Fibroblast of the aortic adventitia (primary cell): ENCODE results near the gene PLIN3. TPM values are rescaled to one million over a fixed set of nuclear protein-coding genes. Genes with fewer than 3 reads are reported as not detected.
"Not testable (repeated sequence)": the region's sequence is repeated elsewhere in the genome, so short reads cannot be mapped to it uniquely, and the experiment has no call there.

Experiments
- DNase-seq: peaks from one replicate; pipeline ENCODE4 v3.0.0-alpha.2; 2010; ENCODE audit warnings: low read depth
- H3K4me3 ChIP-seq: 2 replicates; pipeline ENCODE4 v1.5.1; 2011; ENCODE audit warnings: low read depth, mild to moderate bottlenecking, control low read depth, low read length, moderate library complexity
- total RNA-seq: library from RNA; depleted of rRNA; stranded (reverse); fragments of >200 nt; gene quantifications from 2 replicates; pipeline ENCODE4 v1.2.3, GENCODE V29; 2012; ENCODE audit warnings: low replicate concordance
- TF ChIP-seq, protein P1 (sequence below): IDR thresholded peaks from 2 replicates; pipeline ENCODE4 v1.5.1; 2011; ENCODE audit warnings: mild to moderate bottlenecking, low read length, control low read depth, inconsistent platforms; ENCODE audit not compliant: insufficient read depth

PLIN3 gene
- total RNA-seq, 1 donor, result 227 TPM

DNA sequence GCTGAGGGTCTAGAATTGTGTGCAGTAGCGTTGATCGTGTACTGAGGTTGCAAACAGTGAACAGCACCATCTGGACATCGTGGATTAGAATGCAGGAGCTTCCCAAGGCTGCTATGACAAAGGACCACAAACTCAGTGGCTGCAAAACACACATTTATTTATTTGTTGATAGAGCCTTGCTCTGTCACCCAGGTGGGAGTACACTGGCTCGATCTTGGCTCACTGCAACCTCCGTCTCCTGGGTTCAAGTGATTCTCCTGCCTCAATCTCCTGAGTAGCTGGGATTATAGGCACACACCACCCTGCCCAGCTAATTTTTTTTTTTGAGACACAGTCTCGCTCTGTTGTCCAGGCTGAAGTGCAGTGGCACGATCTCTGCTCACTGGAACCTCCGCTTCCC, 39.5 kb upstream of the PLIN3 start:
- no peak for DNase-seq
- TF ChIP-seq, protein P1, sequence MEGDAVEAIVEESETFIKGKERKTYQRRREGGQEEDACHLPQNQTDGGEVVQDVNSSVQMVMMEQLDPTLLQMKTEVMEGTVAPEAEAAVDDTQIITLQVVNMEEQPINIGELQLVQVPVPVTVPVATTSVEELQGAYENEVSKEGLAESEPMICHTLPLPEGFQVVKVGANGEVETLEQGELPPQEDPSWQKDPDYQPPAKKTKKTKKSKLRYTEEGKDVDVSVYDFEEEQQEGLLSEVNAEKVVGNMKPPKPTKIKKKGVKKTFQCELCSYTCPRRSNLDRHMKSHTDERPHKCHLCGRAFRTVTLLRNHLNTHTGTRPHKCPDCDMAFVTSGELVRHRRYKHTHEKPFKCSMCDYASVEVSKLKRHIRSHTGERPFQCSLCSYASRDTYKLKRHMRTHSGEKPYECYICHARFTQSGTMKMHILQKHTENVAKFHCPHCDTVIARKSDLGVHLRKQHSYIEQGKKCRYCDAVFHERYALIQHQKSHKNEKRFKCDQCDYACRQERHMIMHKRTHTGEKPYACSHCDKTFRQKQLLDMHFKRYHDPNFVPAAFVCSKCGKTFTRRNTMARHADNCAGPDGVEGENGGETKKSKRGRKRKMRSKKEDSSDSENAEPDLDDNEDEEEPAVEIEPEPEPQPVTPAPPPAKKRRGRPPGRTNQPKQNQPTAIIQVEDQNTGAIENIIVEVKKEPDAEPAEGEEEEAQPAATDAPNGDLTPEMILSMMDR, result no peak
- no peak overlapping the region for H3K4me3 ChIP-seq

DNA sequence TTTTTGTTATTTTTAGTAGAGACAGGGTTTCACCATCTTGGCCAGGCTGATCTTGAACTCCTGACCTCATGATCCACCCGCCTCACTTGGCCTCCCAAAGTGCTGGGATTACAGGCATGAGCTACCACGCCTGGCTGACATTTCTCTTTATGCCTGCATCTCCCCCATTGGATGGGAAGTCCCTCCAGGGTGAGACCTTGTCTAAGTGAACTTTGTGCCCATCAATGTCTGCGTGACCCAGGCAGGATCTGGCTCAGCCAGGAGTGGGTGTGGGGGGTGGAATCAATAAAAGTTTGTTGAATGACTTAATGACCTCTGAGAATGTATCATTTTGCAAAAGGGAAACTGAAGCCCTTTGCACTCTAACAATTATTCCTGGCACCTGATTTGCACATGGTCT, 37.0 kb upstream of the PLIN3 start:
- no peak for DNase-seq
- TF ChIP-seq, protein P1, result no peak
- H3K4me3 ChIP-seq, result no peak overlapping the region

DNA sequence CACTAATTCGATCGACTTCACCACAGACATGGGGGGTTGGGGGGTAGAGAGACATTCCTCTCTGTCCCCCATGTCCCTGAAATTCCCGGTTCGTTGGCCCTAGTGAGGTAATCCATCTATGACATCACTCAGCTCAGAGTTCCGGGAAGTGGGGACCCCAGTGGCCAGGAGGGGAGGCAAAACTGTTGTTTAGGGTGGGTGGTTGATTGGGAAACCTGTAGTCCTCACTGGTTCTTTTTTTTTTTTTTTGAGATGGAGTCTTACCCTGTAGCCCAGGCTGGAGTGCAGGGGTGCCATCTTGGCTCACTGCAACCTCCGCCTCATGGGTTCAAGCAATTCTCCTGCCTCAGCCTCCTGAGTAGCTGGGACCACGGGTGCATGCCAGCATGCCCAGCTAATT, 35.3 kb upstream of the PLIN3 start, which contains the start of gene ARRDC5:
ARRDC5 (minus strand) TSS at position 101 of the 400 bp plus-strand sequence; CDS start at position 30, 71 bp downstream.
- no peak within 1 kb of the TSS for H3K4me3 ChIP-seq
- TF ChIP-seq, protein P1, result no peak
- DNase-seq, result no peak

DNA sequence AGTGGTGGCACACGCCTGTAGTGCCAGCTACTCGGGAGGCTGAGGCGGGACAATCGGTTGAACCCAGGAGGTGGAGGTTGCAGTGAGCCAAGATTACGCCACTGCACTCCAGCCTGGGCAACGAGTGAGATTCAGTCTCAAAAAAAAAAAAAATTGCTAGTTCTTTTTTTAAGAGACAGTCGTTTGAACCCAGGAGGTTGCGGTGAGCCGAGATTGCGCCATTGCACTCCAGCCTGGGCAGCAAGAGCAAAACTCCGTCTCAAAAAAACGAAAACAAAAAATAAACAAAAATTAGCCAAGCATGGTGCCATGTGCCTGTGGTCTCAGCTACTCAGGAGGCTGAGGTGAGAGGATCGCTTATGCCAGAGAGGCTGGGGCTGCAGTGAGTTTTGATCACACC, 33.4 kb upstream of the PLIN3 start:
- DNase-seq, H3K4me3 ChIP-seq: not testable (repeated sequence)

DNA sequence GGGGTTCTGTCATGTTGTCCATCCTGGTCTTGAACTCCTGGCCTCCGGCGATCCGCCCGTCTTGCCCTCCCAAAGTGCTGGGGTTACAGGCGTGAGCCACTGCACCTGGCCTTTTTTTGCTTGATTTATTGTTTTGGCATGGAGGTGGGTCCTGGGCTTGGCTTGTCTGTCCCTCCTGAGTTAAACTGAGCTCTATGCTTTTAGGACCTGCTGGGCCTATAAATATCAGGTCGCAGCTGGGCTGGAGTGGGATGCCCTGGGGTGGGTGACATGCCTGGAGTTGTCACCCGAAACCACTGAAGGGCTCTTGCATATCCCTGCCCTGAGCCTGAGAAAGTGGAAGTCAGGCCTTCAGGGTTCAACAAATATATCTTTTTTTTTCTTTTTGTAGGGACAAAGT, 29.7 kb upstream of the PLIN3 start:
- no peak overlapping the region for H3K4me3 ChIP-seq
- no peak for DNase-seq
- TF ChIP-seq, protein P1, result no peak

DNA sequence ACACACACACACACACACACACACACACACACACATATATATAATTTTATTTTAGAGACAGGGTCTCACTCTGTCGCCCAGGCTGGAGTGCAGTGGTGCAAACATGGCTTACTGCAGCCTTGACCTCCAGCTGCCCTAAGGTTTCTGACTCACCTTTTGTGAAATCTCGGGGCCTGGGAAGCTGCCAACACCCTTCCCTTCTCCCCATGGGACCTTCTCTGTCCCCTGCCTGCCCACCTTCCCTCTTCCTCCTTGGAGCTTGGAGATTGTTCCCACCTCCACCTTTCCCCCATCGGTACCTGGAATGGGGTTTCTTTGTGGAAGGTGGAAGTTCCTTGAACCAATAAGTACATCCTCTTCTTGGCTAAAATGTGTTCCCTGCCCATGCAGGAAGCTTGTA, 28.9 kb upstream of the PLIN3 start:
- DNase-seq, result peak; percentile 39
- TF ChIP-seq, protein P1, result no peak
- H3K4me3 ChIP-seq, result no peak overlapping the region

DNA sequence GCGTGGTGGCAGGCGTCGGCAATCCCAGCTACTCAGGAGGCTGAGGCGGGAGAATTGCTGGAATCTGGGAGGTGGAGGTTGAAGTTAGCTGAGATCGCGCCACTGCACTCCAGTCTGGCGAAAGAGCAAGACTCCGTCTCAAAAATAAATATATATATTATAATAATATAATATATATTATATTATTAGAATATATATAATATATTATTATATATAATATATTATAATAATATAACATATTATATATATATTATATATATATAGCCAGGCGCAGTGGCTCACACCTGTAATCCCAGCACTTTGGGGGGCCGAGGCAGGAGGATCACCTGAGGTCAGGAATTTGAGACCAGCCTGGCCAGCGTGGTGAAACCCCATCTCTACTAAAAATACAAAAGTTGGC, 25.5 kb upstream of the PLIN3 start:
- not testable (repeated sequence) for H3K4me3 ChIP-seq, DNase-seq

DNA sequence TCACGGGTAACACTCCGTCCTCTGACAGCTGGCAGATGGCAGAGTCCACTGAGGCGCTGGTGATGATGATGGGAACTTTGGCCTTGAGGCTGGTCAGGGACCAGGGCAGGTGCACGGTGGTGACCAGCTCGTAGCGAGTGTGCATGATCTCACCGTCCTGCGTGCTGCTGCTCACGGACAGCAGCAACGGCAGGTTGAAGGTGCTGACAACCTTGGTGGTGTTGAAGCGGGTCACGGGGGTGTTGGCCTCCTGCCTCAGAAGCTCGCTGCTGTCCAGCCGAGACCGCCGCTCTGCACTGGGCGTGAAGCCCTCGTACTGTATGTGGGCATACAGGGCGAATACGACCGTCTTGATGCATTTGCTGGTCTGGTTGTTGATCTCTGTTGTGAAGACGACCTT, 23.6 kb upstream of the PLIN3 start:
- TF ChIP-seq, protein P1, result no peak
- no peak overlapping the region for H3K4me3 ChIP-seq
- DNase-seq, result no peak
